WI38 (cell line): ENCODE results near the gene SSR4.

ENCODE experiments used
- H3K4me3 ChIP-seq: 2 replicates; pipeline ENCODE4 v1.5.1; 2011; ENCODE audit warnings: low read depth, mild to moderate bottlenecking, control low read depth, low read length
- CTCF ChIP-seq: IDR thresholded peaks from 2 replicates; pipeline ENCODE4 v1.5.1; 2012; ENCODE audit warnings: low read depth, mild to moderate bottlenecking, control low read depth, low read length

Gene SSR4

GRCh38 chrX:153827016-153827415, 32.5 kb downstream of the SSR4 start:
- no peak for TF ChIP-seq CTCF
- no peak overlapping the region for H3K4me3 ChIP-seq

GRCh38 chrX:153827903-153828302, 33.4 kb downstream of the SSR4 start:
- H3K4me3 ChIP-seq = no peak overlapping the region
- no peak for TF ChIP-seq CTCF

GRCh38 chrX:153828308-153828707, 33.8 kb downstream of the SSR4 start:
- no peak overlapping the region for H3K4me3 ChIP-seq
- TF ChIP-seq CTCF = no peak

- no peak overlapping the region for H3K4me3 ChIP-seq
Observed at GRCh38 chrX:153828723-153829548, 34.5 kb downstream of the SSR4 start.

GRCh38 chrX:153829549-153829798, 35.0 kb downstream of the SSR4 start:
- no peak for TF ChIP-seq CTCF
- H3K4me3 ChIP-seq = no peak overlapping the region

More at GRCh38 chrX:153828723-153829548, 34.5 kb downstream of the SSR4 start:
- TF ChIP-seq CTCF = no peak

- no peak within 1 kb of the TSS for H3K4me3 ChIP-seq
- TF ChIP-seq CTCF = no peak
Observed at GRCh38 chrX:153829799-153830639, 35.6 kb downstream of the SSR4 start, which contains the start of gene PDZD4. Gene PDZD4 (minus strand): TSS chrX:153830544. CDS start chrX:153830298, 246 bp downstream.
